HL-60 (cell line): ENCODE measurements around the gene SMAD1.

Experiments used
- CTCF ChIP-seq: IDR thresholded peaks from one replicate; pipeline ENCODE4 v1.5.1; 2011; ENCODE audit warnings: low read length, control low read depth, inconsistent platforms; ENCODE audit not compliant: insufficient read depth
- GABPA ChIP-seq: IDR thresholded peaks from 2 replicates; pipeline ENCODE4 v1.6.1; 2012; ENCODE audit warnings: low read depth
- REST ChIP-seq: IDR thresholded peaks from 2 replicates; pipeline ENCODE4 v1.6.1; 2012; ENCODE audit warnings: low read depth; ENCODE audit not compliant: insufficient replicate concordance
- SPI1 ChIP-seq: IDR thresholded peaks from 2 replicates; pipeline ENCODE4 v1.6.1; 2012; ENCODE audit warnings: low read depth, mild to moderate bottlenecking, borderline replicate concordance

- no peak for TF ChIP-seq CTCF
- TF ChIP-seq REST, result no peak
- no peak for TF ChIP-seq GABPA
- TF ChIP-seq SPI1, result no peak
Measured at GRCh38 chr4:145587088-145587754, 105.6 kb downstream of the SMAD1 start.
